DMS 273 (cell line): ENCODE data around the gene EVA1C.
"Not testable (repeated sequence)": the region's sequence is repeated elsewhere in the genome, so short reads cannot be mapped to it uniquely, and the experiment has no call there.

Experiments used
- DNase-seq: peaks from one replicate; lab custom pipeline; 2025; ENCODE audit not compliant: unreplicated experiment; lab: John Stamatoyannopoulos, UW

The EVA1C gene

DNA sequence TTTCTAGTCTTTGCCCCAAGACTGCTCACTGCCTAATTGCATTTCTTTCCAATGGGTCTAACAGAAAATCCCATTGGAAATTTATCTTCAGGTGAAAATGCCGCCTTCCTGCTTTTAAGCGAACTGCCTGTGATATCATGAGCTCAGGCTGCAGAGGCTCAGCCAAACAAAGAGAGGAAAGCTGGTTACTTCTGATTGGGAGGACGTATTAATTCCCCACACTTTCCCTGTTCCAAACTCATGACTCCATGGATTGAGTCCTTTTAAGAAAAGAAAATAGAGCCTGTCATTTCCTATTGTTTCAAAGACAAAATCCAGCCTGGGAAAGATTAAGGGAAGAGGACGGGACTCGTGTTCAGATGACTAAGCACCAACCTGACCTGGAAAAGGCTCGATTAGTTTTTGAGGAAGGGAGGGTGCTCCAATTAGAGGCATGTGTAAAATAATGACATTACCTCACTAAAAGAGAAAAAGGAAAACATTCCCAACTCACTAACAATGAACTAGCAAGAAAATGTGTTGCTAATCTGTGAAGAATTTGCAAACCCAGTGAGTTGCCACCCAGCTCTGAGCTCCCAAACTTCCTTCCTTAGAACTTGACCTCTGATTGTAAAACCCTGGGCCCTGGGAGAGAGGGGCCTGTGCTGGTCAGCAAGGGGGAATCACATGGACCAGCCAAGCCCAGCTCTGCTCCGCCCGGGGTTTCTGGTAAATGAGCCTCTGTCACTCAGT lies 111.6 kb downstream of the EVA1C start:
- no peak for DNase-seq

DNA sequence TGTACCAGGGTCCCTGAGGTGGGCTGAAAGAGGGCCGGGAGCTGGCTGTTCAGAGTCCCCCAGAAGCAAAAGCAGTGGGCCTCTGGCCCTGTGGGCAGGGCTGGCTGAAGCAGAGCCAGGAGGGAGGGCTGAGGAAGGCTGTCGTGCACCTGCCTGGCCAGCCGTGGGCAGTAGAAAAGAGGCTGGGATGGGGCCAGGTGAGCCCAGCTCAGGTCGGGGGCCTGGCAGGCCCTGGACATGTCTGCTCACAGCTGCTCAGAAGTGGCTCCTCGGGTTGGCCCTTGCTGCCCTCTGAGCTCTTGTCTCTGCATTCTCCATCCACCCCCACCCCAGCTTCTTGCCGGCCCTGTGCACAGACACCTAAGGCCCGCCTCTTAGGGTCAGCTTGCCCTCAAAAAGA lies 112.8 kb downstream of the EVA1C start:
- DNase-seq: no peak

- no peak for DNase-seq
These were observed 117.2 kb downstream of the EVA1C start for GRCh38 chr21:32529679-32530078.

- DNase-seq: not testable (repeated sequence)
These were observed 118.3 kb downstream of the EVA1C start for GRCh38 chr21:32530809-32531208.

DNA sequence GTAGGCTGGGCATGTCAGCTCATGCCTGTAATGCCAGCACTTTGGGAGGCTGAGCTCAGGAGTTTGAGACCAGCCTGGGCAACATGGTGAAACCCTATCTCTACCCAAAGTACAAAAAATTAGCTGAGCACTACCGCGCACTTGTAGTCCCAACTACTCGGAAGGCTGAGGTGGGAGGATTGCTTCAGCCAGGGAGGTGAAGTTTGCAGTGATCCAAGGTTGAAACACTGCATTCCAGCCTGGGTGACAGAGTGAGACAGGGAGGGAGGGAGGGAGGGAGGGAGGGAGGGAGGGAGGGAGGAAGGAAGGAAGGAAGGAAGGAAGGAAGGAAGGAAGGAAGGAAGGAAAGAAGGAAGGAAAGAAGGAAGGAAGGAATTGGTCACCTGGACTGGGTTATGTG lies 119.1 kb downstream of the EVA1C start:
- not testable (repeated sequence) for DNase-seq

- no peak for DNase-seq
These were observed 120.1 kb downstream of the EVA1C start for GRCh38 chr21:32532636-32533035.

- DNase-seq: no peak
These were observed 120.5 kb downstream of the EVA1C start for GRCh38 chr21:32533053-32533452.

DNA sequence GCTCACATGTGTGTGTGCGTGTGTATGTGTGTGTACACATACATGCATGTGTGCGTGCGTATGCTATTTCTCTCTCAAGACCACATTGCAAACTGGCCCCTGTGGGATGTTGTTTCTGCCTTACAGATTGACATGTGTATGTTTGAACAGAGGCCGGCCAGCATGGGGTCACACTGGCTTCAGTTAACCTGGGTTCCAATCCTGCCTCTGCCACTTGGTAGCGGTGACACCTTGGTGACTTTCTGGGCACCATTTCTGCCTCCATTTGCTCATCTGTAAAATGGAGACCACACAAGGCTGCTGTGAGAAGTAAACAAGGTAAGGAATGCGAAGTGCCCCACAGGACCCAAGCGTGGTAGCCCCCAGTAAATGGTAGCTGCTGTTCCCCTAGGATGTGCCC lies 121.1 kb downstream of the EVA1C start:
- no peak for DNase-seq

DNA sequence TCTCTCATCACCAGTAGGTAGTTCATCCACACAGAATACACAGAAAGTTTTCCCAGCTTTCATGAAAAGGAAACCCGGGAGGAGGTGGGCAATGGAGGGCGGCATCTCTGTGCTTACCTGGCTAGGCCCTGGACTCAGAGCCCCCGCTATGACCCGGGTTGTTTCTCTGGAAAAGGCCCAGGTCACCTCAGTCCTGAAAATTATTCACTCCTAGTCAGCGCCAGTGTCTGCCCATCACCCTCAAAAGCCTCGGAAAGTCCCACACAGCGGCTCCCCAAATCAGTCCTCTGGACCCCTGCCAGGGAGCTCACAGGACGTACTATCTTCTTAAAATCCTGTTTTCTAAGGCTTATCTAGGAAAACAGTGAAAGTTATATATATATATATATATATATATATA lies 121.6 kb downstream of the EVA1C start:
- DNase-seq: no peak

DNA sequence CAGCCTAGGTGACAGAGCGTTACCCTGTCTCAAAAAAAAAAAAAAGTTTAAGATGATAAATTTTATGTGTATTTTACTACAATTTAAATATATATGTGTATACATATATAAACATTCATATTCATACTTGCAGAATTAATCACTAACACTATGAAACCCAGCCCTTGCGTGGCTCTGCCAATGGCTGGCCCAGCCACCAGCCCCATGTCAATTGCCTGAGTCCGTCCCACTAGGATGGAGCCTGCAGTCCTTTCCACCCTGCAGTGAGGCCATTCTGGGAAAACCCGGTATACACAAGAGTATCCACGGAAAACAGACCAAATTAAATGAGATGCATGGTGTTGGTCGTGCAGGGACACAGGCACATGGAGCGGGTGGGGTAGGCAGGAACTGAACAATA lies 123.1 kb downstream of the EVA1C start:
- DNase-seq: no peak

GRCh38 chr21:32537569-32537881 lies 125.0 kb downstream of the EVA1C start:
- DNase-seq: no peak

GRCh38 chr21:32538147-32538792 lies 125.8 kb downstream of the EVA1C start:
- no peak for DNase-seq

DNA sequence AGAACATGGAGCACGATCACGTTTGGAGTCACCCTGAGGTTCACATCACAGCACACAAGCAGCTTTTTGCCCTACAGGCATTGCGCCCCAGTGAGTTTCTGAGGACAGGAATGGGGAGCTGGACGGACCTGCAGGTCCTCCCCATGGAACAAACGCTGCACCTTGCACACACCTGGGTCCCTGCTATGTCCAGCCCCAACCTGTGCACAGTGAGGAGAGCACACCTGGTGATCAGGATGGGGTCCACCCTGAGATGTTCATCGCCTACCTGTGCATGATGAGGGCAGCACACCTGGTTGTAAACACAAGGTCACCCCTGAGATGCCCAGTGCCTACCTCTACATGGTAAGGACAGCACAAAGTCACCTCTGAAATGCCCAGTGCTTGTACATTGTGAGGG lies 126.9 kb downstream of the EVA1C start:
- no peak for DNase-seq

DNA sequence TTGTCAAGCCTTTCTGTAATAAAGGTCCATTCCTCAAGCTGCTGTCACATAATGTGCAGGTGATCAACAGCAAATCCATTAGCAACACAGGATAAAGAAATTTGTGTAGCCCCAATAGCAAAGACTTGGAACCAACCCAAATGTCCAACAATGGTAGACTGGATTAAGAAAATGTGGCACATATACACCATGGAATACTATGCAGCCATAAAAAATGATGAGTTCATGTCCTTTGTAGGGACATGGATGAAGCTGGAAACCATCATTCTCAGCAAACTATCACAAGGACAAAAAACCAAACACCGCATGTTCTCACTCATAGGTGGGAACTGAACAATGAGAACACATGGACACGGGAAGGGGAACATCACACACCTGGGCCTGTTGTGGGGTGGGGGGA lies 130.6 kb downstream of the EVA1C start:
- DNase-seq: not testable (repeated sequence)

DNA sequence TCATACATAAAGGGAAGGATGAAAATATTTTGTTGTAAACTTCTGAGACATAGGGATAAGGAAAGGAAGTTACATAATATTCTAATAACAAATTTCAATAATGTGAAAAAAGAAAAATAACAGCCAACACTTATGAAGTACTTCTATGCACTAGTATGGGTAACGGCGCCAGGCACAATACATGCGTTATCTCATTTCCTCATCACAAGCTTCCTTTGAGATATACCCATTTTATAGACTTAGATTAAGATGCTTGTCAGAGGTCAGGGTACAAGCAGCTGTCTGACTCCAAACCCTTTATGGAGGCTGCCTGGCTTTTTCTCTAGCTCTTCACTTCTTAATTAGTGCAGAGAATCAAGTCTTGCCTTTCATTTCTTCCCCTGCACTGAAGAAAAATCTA lies 131.5 kb downstream of the EVA1C start:
- no peak for DNase-seq

GRCh38 chr21:32544697-32545096 lies 132.2 kb downstream of the EVA1C start:
- DNase-seq: no peak

DNA sequence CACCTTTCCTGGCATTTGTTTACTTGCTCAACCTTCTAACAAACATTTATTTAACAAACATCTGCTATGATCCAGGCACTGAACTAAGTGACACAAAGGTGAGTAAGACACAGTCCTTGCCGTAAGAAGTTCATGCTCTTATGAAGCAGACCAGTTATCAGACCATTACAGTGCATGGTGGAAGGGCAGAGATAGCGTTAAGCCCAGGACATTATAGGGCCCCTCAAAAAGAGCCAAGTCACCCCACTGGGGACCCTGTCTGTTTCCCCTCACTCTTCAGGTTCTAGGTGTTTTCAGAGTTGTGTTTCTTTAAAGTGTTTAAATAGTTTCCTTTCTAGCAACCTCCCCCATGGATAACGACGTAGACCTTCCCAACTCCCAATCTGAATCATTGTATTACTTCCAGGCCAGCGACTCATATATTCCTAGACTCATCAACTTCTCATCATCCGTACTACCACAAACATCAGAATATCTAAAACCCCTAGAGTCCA lies 133.5 kb downstream of the EVA1C start:
- DNase-seq: no peak

DNA sequence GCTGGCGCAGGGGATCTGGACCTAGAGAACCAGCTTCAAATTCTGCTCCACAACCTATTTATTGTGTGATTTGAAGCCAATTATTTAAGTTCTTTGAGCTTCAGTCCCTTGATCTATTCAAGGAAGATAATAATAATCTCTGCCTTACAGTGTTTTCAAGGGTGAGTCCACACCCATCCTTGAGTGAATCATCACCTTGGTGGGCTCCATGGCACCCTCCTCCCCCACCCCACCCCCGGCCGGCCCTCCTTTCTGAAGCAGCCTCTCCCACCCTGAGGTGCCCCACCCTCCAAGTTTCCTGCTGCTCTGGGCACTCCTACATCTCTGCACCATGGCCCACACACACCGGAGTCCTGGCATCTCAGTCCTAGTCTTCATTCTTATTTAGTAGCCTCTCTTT lies 134.5 kb downstream of the EVA1C start:
- DNase-seq: no peak

DNA sequence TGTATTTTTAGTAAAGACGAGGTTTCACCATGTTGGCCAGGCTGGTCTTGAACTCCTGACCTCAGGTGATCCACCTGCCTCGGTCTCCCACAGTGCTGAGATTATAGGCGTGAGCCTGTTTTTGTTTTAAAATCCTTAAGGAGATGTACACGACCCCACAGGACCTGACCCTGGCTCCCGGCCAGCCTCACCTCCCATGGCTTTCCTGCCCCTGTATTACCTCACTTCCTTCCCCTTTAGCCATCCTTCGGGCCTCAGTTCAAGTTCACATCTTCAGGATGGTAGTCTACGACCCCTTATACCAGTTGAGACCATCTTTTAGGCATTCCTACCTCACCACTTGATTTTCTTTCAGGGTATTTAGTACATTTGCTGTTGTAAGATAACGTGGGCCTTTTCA lies 136.5 kb downstream of the EVA1C start:
- no peak for DNase-seq

DNA sequence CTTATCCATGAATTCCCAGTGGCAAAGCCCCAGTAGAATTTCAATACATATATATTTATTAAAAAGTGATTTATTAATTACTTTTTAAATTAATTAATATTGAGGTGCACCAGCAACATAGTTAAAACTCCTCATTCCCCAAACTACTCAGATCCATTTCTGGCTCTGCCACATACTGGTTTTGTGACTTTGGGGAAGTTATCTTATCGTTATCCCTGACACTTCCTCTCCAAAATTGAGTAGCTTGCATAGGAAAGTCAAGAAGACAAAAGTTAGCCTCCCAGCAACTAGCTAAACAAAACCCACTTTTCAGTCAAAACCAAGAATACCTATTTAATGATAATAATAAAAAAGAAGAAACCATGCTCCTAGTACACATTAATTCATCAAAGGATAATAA lies 136.9 kb downstream of the EVA1C start:
- no peak for DNase-seq

GRCh38 chr21:32549886-32550285 lies 137.4 kb downstream of the EVA1C start:
- no peak for DNase-seq

DNA sequence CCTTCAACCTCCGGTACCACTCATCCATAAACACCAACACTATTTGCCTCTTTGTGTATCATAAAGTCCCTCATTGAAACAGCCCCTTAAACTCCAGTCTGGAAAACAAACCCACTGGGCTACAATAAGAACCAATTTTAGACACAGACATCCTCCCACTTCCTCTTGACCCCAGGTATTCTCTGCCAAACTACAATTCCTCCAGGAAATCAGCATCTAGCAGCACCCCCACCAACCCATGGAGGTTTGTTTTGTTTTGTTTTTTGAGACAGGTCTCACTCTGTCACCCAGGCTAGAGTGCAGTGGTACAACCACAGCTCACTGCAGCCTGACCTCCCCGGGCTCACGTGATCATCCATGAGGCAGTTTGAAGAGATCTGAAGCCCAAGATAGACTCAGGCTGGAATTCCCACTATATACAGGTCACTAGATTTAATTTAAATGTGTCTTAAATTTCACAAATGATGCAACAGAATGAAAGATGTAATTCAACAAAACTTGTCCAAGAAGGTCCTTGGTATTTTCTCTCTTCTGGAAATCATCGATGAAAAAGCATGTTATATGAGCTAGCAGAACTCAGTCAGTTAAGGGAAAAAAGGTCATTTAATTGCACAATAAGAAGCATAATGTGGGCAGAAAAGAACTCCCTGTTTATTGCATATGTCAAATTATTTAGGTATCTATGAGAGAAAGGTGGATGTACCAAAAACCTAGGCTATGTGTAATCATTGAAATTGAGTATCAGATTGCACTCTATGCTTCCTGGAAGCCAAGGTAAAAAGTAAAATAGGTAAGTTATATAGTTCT lies 142.5 kb downstream of the EVA1C start:
- DNase-seq: no peak
